Stimulated activated CD4-positive, alpha-beta T cell treated with anti-CD3 and anti-CD28 coated beads, Interleukin-2, amount 100 ng/mL, for 24 hours (primary cell): ENCODE data around the gene ACHE.

Experiments used
- DNase-seq, 2 donors: peaks; one replicate each; pipeline ENCODE4 v3.0.0-alpha.2; 2020

The ACHE gene

GRCh38 chr7:100884736-100885439, 10.8 kb downstream of the ACHE start:
- DNase-seq = no peak

DNA sequence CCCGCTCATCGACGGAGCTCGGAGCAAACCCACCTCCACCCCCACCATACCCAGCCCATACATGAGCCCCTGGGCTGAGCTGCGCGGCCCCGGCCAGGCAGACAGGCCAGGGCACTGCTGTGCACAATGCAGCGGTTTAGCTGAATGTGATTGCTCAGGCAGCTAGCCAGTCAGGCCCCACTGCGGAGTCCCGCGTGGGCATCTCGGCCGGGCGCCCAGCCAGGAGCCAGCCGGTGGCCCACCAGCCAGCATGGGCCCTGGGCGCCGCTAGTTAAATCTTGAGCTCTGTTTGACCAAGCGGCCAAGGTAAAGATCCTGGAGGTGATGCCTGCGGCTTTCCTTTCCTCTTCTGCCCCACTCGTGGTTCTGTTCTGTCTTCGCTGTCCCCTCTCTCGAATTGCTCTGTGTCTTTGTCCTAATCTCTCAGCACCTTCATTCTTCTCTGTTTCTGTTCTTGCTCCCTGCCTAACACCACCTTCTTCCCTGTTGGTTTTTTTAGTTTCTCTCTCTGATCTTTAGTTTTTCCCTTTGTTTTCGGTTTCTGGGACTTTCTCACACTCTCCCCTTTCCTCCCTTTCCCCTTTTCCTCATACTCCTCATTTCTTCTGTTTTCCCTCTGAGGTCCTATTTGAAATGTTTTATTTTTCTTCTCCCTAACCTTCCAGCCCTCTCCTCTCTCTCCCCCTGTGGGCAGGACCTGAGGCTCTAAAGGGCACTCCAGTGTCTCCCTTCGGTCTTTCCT, 12.7 kb downstream of the ACHE start:
- DNase-seq = no peak

DNA sequence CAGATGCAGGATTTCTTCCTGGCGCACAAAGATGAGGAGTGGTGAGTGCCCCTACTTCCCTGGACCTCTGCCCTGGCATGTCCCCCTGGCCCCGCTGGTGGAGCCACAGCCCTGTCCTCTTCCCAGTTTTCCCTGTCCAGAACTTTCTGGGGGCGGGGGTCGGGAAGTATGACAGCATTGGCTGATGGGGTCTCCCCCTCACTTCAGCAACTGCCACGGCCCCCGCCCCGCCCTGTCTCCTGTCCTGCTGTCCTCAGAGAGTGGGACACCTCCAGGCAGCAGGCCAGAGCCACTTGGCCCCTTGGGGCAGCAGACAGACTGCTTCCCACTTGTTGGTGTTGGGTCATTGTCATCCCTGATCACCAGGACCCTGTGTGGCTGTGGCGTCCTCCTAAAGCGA, 13.5 kb downstream of the ACHE start:
- no peak for DNase-seq

DNA sequence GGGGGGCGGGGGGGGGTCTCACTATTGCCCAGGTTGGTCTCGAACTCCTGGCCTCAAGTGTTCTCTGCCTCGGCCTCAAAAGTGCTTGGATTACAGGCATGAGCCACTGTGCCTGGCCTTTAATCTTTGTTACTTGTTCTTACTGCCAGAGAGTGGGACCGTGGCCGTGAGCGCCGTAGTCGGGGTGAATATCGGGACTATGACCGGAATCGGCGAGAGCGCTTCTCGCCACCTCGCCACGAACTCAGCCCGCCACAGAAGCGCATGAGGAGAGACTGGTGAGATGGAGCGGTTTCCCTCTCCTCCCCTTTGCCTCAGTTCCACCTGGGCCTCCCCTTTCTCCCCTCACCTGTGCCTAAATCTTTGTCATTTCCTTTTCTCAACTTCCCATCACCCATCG, 14.6 kb downstream of the ACHE start:
- no peak for DNase-seq

DNA sequence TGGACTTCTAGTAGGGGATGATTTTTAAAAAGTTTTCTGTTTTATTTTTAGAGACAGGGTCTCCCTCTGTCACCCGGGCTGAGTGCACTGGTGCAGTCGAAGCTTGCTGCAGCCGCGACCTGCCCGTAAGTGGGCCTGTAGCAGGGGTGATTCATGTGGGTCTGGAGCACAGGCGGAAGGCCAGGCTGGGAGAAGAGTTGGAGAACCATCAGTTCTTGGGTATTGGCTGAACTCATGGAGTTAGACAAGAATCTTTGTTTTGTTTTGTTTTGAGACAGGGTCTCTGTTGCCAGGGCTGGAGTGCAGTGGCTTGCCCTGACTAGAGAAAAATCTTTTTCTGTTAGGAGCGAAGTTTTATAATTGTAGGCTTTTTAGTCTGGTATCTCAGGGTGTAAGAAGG, 15.0 kb downstream of the ACHE start:
- no peak for DNase-seq

DNA sequence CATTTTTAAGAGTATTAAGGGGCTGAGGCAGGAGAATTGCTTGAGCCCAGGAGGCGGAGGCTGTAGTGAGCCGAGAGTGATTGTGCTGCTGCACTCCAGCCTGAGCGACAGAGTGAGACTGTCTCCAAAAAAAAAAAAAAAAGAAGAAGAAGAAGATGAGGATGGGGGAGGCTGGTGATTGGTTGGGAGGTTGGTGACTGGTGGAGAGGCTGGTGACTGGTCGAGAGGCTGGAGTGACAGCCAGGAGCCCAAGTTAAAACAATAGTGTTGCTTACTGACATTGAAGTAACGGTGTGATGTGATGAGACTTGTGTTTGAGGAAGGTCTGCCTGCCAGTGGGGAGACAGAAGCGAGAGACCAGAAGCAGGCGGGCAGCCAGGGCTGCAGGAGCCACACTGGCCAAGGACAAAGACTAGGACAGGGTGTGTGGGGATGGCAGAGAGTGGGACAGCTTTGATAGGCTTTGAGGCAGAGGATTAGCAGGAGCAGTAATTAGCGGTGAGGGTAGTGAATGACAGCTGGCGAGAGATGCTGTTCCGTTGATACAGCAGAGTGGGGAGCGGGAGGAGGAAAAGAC, 15.9 kb downstream of the ACHE start:
- no peak for DNase-seq

- DNase-seq = no peak
Observed at GRCh38 chr7:100878685-100879084, 17.0 kb downstream of the ACHE start.

- DNase-seq = no peak
Observed at GRCh38 chr7:100878013-100878412, 17.7 kb downstream of the ACHE start.

DNA sequence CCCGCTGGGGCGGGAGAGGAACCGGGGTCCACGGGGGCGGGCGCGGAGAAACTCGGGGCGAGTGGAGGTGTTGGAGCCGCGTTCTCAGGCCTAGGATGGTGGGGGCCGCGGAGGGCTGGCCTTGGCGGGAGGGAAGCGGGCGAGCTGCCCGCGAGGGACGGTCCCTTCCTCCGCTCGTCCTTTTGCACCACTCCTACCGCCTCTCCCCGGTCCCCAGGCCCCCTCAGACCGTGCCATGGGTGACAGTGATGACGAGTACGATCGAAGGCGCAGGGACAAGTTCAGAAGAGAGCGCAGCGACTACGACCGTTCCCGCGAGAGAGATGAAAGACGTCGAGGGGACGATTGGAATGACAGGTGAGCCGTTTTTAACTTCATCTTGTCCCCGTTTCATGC, 20.3 kb downstream of the ACHE start:
- DNase-seq = peak in 1 of 2 donors; percentile 51

- peak; percentile 99 for DNase-seq
Observed at GRCh38 chr7:100874577-100875355, 20.9 kb downstream of the ACHE start, which contains the start of gene SRRT. Gene SRRT, plus strand, starts transcription at chr7:100875103. Its CDS starts 488 bp downstream, at chr7:100875591.

GRCh38 chr7:100874300-100874576, 21.4 kb downstream of the ACHE start:
- no peak for DNase-seq

- DNase-seq = no peak
Observed at GRCh38 chr7:100873599-100874299, 21.9 kb downstream of the ACHE start.

- no peak for DNase-seq
Observed at GRCh38 chr7:100867776-100868485, 27.8 kb downstream of the ACHE start.

- peak; percentile 76 to 80 for DNase-seq
Observed at GRCh38 chr7:100867040-100867775, 28.5 kb downstream of the ACHE start, which contains the start of gene TRIP6. Gene TRIP6, plus strand, starts transcription at chr7:100867387. Its CDS starts 111 bp downstream, at chr7:100867498.

DNA sequence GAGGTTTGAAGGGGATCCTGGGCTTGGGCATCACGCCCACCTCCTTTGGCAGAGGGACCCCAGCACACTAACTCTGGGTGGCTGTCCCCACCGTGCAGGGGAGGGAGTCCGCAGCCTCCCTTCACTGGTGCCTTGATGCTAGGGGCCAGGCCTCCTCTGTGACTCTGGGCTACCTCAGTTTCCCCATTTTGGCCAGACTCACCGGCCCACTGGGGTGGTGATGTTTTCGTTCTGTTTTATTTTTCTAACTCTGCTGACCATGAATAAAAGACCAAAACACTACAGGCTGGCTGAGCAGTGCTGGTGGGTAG, 29.0 kb downstream of the ACHE start:
- DNase-seq = no peak

DNA sequence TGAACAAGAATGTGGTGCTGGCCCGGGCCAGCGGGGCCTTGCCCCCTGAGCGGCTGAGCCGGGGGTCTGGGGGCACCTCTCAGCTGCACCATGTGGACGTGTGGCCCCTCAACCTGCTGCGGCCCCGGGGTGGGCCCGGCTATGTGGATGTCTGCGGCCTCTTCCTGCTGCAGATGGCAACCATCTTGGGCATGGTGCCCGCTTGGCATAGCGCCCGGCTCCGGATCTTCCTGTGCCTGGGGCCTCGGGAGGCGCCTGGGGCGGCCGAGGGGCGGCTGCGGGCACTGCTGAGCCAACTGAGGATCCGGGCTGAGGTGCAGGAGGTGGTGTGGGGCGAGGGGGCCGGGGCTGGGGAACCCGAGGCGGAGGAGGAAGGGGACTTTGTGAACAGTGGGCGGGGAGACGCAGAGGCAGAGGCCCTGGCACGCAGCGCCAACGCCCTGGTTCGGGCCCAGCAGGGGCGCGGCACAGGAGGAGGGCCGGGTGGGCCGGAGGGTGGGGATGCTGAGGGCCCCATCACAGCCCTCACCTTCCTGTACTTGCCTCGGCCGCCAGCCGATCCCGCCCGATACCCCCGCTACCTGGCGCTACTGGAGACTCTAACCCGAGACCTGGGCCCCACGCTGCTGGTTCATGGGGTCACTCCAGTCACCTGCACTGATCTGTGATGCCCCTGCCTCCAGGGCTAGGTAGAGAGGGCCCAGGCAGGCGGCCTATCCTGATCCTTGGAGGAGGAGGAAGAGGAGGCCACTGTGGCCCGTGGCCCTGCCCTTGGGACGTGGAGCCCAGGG, 29.6 kb downstream of the ACHE start:
- DNase-seq = peak in 1 of 2 donors; percentile 45

- DNase-seq = no peak
Observed at GRCh38 chr7:100865372-100865911, 30.2 kb downstream of the ACHE start.

- no peak for DNase-seq
Observed at GRCh38 chr7:100864263-100864845, 31.3 kb downstream of the ACHE start.

DNA sequence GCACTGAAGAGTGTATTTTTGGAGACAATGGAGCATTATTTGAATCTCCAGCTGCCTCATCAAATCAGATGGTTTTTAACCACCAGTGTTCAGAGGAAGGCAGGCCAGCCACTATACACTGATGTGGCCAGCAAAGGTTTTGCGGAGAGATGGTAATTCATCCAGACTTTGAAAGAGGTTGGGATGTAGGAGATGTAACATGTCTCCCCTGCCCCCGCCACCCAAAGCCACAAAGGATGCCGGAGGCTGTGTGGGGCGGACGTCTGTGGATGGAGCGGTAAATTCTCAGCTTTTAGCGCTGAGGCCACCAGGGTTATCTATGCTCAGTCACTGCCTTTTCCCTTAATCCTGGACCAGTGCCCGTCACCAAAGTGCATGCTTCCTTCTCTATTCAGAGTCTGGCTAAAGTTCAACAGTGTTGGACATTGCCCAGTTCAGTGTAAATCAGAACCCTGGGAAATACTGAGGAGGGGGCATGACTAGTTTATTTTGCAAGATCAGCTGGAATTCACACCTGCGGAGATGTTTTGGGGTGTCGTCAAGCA, 32.2 kb downstream of the ACHE start:
- DNase-seq = no peak

DNA sequence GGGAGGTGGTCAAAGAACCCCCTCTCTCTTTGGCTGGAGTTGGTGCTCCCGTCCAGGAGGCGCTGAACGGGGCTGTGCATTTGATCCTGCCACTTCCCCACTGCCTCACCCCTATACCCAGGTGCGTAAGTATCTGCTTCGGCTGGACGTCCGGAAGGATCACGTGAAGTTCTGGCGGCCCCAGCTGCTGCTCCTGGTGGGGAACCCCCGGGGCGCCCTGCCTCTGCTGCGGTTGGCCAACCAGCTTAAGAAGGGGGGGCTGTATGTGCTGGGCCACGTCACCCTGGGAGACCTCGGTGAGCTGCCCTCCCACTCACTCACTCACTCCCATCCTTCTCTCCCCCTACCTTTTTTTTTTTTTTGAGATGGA, 34.1 kb downstream of the ACHE start:
- DNase-seq = no peak
